Astrocyte of the hippocampus (primary cell): ENCODE measurements around the gene GOLGA6L2.
"Not testable (repeated sequence)": the region's sequence is repeated elsewhere in the genome, so short reads cannot be mapped to it uniquely, and the experiment has no call there.

Source experiments
- DNase-seq: peaks from one replicate; pipeline ENCODE4 v3.0.0; 2011; ENCODE audit warnings: low read depth, low spot score

Gene GOLGA6L2, protein sequence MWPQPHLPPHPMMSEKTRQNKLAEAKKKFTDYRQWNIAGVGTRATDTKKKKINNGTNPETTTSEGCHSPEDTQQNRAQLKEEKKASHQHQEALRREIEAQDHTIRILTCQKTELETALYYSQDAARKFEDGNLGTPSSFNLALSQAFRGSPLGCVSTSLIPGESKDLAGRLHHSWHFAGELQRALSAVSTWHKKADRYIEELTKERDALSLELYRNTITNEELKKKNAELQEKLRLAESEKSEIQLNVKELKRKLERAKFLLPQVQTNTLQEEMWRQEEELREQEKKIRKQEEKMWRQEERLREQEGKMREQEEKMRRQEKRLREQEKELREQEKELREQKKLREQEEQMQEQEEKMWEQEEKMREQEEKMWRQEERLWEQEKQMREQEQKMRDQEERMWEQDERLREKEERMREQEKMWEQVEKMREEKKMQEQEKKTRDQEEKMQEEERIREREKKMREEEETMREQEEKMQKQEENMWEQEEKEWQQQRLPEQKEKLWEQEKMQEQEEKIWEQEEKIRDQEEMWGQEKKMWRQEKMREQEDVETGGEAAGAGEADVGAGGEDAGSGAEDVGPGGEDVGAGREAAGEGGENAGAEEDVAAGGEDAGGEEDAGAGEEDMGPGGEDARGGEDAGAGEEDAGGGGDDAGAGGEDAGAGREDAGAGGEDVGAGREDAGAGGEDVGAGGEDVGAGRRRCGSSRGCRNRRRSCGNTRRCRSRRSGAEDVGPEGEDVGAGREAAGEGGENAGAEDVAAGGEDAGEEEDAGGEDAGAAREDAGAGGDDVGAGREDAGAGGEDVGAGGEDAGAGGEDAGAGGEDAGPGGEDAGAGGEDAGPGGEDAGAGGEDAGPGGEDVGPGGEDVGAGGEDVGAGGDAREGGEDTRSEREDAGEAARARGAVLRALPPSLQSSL

DNA sequence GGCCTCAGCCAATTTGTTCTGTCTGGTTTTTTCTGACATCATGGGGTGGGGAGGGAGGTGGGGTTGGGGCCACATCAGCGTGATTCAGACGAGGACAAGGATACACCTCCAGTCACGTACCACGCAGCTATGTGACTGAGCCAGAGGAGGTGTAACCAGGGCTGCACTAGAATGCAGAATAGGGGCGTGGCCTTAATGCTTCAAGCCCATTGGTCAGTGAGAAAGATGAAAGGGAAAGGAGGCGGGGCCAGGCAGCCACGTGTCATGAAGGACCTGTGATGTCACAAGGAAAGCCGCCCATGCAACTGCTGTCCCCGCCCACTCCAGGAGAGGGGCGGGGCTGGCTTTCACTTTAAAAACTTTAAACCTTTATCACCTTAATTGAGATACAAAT, at the start of gene GOLGA6L2:
TSS of gene GOLGA6L2 (minus strand) at position 137 of the 394 bp plus-strand sequence. CDS start at position 75, 62 bp downstream.
- DNase-seq: no peak

DNA sequence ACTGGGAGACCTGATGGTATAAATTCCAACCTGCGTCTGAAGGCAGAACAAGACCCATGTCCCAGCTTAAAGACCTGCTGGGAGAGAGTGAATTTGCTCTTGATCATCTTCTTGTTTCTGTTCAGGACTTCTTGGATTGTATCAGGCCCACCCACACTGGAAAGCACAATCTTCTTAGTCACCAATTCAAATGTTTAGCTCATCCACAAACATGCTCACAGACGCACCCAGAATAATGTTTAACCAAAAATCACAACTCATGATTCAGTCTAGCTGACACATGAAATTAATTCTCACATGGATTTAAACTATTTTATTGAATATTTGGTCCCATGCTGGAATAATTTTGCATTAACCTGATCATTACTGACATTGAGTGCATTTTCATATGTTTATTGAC, 37.8 kb upstream of the GOLGA6L2 start:
- DNase-seq: no peak

GRCh38 chr15:23483821-23484299, 36.8 kb upstream of the GOLGA6L2 start:
- DNase-seq: peak; percentile 40

DNA sequence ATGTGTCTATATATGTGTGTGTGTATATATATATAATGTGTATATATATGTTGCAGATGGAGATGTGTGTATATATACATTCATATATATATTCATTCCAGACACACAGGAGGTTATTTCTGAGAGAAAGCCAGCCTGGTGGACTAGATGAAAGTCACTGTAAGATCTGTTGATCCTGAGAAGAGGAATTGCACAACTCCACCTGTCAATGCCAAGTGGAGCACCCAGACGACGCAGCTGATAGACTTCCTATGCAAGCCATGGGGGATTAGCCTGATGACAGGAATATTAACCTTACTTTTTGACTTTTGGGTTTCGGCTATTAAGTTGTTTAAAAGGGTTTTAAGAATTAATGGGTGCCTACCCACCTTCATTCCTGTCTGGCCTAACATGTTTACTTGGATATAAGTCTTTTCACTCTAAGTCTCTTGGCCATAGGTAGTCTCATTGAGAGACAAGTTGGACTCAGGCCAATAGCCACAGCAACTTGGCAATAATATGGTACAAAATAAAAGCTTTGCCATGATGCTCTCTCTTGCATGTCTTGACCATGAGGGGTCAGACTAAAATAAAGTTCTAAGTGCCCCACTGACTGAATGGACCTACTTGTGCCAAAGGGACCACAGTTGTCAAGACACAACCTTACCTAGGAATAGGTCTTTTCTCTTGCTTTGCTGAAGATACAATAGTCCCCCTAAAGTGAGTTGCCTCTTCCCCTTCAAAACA, 35.9 kb upstream of the GOLGA6L2 start:
- no peak for DNase-seq

DNA sequence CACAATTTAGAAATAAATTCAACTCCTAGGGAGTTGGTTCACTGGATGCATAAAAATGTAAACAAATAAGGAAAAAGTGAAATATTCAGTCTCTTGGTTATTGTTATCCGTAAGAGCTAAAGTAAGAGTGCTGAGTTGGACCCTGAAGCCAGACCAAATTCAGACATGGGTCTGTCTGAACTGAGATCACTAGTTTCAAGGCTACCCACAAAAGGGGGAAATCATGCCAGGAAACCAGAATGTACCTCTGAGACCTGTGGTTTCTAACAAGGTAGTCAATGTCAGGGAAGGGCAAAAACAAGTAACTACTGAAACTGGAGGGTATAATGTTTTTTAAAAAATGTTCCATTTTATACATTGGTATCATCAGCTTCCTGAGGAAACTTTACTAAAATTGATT, 35.2 kb upstream of the GOLGA6L2 start:
- no peak for DNase-seq

- no peak for DNase-seq
Observed at GRCh38 chr15:23477920-23478319, 30.9 kb upstream of the GOLGA6L2 start.

GRCh38 chr15:23472678-23473077, 25.6 kb upstream of the GOLGA6L2 start:
- DNase-seq: peak; percentile 2

DNA sequence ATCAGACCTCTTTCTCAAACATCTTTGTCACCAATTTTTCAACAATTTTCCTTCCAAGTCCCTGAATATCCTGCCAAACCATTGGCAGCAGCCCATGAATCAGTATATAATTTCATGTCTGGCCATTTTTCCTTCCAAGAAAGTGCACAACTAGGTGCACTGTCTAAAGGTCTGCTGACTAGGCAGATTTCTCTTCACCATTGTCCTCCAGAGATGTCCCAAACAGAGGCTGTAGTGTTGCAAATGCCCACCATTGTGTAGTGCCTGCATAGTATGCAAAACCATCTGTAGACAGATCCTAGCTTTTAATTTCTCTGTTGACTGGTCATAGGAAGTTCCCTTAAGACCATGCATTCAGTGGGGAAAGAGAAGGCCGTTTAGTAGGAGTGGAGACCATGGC, 25.0 kb upstream of the GOLGA6L2 start:
- no peak for DNase-seq

DNA sequence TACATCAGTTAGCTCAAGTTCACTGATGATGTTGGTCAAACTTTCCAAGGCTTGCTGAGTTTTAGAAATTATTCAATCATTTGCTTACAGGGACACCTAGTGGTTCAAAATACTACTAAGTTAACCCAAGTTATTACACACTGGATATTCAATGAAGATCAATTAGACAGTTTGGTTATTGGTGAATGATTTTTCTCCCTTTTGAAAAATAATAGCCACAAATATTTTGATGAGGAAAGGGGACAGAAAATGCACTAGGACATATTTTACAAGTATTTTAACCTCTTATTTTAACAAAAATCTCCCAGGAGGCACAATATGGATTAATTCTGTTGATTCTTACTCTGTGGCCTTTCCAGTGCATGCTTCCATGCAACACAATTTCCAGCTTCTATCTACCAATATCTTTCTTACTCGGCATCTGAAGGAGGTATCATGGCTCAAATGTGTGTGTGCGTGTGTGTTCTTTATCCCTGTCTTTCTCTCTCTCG, 20.1 kb upstream of the GOLGA6L2 start:
- peak; percentile 29 for DNase-seq

- DNase-seq: no peak
Observed at GRCh38 chr15:23457890-23458289, 10.8 kb upstream of the GOLGA6L2 start.

- no peak for DNase-seq
Observed at GRCh38 chr15:23446215-23447106, 582 bp downstream of the GOLGA6L2 start.

DNA sequence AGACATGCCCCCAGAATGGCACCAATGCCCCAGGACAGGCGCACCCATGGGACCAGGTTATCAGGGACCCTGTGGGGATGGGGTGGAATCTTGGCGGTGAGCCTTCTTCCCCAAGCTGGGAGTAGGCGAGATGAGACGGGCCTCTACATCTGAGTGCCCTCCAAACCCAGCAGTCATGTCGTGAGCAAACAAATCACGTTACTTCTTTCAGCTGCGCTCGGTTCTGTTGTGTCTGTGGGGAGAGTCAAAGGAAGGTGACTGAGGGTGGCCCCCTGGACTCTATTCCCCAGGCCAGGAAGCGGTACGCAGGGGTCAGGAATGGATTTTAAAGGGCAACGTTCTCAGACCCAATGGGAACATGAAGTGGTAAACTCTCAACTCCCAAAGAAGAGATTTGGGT, 2.8 kb downstream of the GOLGA6L2 start:
- DNase-seq: no peak

GRCh38 chr15:23441204-23441603, 5.8 kb downstream of the GOLGA6L2 start:
- DNase-seq: no peak

DNA sequence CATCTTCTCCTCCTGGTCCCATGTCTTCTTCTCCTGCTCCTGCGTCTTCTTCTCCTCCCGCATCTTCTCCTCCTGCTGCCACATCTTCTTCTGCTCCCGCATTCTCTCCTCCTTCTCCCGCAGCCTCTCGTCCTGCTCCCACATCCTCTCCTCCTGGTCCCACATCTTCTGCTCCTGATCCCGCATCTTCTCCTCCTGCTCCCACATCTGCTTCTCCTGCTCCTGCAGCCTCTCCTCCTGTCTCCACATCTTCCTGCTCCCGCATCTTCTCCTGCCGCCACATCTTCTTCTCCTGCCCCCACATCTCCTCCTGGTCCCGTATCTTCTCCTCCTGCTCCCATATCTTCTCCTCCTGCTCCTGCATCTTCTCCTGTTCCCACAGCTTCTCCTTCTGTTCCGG, 6.4 kb downstream of the GOLGA6L2 start:
- no peak for DNase-seq

DNA sequence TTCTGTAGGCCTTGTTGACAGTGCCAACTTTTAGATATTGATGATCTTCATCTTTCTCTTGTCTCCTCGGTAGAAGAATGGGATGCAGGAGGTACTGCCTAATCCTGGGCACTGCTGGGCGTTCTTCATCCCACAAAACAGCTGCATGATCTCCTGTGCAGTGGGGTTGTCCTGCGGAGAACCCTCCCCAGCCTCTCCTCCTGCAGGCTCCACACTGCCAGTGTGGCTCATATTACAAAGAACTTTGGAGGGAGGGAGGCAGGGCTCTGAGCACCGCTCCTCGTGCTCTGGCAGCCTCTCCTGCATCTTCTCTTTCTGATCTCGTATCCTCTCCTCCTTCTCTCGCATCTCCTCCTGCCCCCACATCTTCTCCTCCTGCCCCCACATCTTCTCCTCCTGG, 7.5 kb downstream of the GOLGA6L2 start:
- no peak for DNase-seq

DNA sequence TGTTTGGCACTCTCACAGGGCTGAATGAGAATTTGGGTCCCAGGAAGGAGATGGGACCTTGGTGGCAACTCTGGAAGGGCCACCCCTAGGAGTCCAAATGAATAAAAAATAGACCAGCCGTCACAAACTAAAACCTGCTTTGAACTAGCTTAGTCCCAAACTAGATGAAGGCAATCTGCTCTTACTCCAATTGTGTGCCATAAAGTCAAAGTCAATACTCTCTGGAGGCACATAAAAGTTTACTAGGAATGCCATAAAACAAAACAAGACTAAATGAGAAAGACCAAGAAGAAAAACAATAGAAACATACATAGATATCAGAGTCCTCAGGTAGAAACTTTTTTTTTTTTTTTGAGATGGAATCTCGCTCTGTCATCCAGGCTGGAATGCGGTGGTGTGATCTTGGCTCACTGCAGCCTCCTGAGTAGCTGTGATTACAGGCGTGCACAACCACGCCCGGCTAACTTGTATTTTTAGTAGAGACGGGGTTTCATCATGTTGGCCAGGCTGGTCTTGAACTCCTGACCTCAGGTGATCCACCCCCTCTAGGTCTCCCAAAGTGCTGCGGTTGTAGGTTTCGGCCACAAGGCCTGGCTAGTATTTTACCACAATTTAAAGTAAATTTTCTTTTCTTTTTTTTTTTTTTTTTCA, 8.1 kb downstream of the GOLGA6L2 start:
- DNase-seq: no peak

DNA sequence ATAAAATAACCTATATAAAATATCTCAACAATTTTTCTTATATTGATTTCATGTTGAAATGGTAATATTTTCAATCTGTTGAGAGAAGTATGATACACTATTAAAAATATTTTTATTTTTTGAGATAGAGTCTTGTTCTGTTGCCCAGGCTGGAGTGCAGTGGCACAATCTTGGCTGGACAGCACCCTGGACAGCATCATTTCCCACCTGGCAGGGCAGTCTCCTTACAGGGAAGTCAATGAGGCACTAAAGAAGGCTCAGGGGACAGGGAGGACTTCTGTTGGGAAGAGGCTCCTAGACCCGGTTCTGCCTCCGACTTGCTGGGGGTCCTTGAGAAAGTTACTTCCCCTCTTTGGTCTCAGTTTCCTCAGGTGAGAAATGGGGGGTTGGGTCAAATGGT, 9.4 kb downstream of the GOLGA6L2 start:
- no peak for DNase-seq

DNA sequence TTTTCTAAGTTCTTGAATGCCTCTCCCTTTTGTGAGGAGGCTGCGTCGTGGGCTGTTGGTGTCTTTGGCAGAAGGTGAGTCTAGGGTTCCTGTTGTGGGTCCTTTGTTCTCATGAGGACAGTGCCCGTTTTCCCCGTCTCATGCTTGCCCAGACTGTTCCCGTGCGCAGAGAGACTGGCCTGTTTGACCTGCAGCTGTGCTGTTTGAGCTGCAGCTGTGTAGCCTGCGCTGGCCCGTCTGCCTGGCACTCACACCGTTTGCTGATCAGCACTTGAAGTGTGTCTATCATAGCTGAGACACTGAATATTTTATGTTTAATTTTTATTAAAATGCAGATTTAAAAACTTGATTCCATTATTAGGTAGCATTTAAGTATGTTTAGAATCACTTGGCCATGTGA, 9.9 kb downstream of the GOLGA6L2 start:
- no peak for DNase-seq

DNA sequence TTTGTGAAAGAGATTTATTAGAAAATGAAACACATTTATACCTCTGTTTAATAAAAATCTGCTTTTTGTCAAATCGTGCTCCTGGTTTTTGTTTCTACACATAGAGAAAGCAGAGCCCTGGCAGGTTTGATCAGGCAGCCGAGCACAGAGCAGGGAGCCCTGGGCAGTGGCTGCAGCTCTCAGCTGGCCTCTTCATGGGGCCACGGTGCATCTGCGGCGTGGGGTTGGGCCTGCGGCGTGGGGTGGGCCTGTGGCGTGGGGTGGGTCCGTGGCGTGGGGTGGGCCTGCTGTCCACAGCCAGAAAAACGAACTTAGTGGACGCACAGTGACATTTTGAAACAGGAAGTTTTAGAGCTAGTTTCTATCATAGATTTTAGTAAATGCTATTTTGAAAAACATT, 10.6 kb downstream of the GOLGA6L2 start:
- no peak for DNase-seq

GRCh38 chr15:23434699-23435098, 12.3 kb downstream of the GOLGA6L2 start:
- not testable (repeated sequence) for DNase-seq
